PC-9 (cell line): ENCODE data around the gene CST1. TPM values are rescaled to one million over a fixed set of nuclear protein-coding genes. Genes with fewer than 3 reads are reported as not detected.
"Not testable (repeated sequence)": the region's sequence is repeated elsewhere in the genome, so short reads cannot be mapped to it uniquely, and the experiment has no call there.

Experiments used
- Bru-seq: library from RNA; stranded (reverse); fragments of 400-500 nt; gene quantifications from one replicate; lab custom pipeline; 2021; lab: Mats Ljungman, UMichigan
- BruChase-seq, 2 experiments: library from RNA; stranded (reverse); fragments of 400-500 nt; gene quantifications; one replicate each; lab custom pipeline; 2021; lab: Mats Ljungman, UMichigan
- BruUV-seq: library from RNA; stranded (reverse); fragments of 400-500 nt; replicated peaks from 2 replicates; lab custom pipeline; 2021; lab: Mats Ljungman, UMichigan
- CTCF ChIA-PET: fragments of 300-600 bp; sonication (Branson Sonifier 250); formaldehyde crosslinking; loops from one replicate; lab custom pipeline; 2022; ENCODE audit warnings: antibody characterized with exemption; lab: Charles Lee
- POLR2A ChIA-PET: fragments of 300-600 bp; sonication (Branson Sonifier 250); formaldehyde crosslinking; loops from one replicate; lab custom pipeline; 2022; ENCODE audit warnings: antibody characterized with exemption; ENCODE audit not compliant: unreplicated experiment; lab: Charles Lee
- DNase-seq, 2 experiments: peaks; one replicate each; pipeline versions ENCODE4 v3.0.0 to v3.0.0-alpha.2; 2015 to 2022; ENCODE audit warnings: mixed read lengths in 1 of 2
- H2AFZ ChIP-seq: fragments of 200-600 bp; sonication (generic); 2 replicates; pipeline ENCODE4 v1.8.1; 2017; ENCODE audit warnings: antibody characterized with exemption
- H3F3A ChIP-seq: fragments of 200-600 bp; sonication (generic); 2 replicates; pipeline ENCODE4 v1.8.1; 2017; ENCODE audit warnings: antibody characterized with exemption, mild to moderate bottlenecking, low read depth; ENCODE audit not compliant: insufficient read depth
- H3K27ac ChIP-seq: fragments of 200-600 bp; sonication (generic); 2 replicates; pipeline ENCODE4 v1.6.1; 2016; ENCODE audit warnings: mixed run types
- H3K27me3 ChIP-seq: fragments of 200-600 bp; sonication (generic); 2 replicates; pipeline ENCODE4 v1.6.1; 2016; ENCODE audit warnings: low read depth, mixed run types; ENCODE audit not compliant: insufficient read depth
- H3K36me3 ChIP-seq: fragments of 200-600 bp; sonication (generic); 2 replicates; pipeline ENCODE4 v1.6.1; 2016; ENCODE audit warnings: low read depth, mixed run types
- H3K4me1 ChIP-seq: fragments of 200-600 bp; sonication (generic); replicated peaks from 2 replicates; pipeline ENCODE4 v1.6.1; 2016; ENCODE audit warnings: mixed run types; ENCODE audit not compliant: insufficient read depth
- H3K4me2 ChIP-seq: fragments of 200-600 bp; sonication (generic); 2 replicates; pipeline ENCODE4 v1.6.1; 2017; ENCODE audit warnings: mixed run types
- H3K4me3 ChIP-seq: fragments of 200-600 bp; sonication (generic); 2 replicates; pipeline ENCODE4 v1.6.1; 2016; ENCODE audit warnings: mixed run types
- H3K79me2 ChIP-seq: fragments of 200-600 bp; sonication (generic); 2 replicates; pipeline ENCODE4 v1.6.1; 2017; ENCODE audit warnings: low read depth, mixed run types
- H3K9me2 ChIP-seq: fragments of 200-600 bp; sonication (generic); 2 replicates; pipeline ENCODE4 v1.8.1; 2017; ENCODE audit warnings: mild to moderate bottlenecking; ENCODE audit not compliant: insufficient read depth
- H3K9me3 ChIP-seq: fragments of 200-600 bp; sonication (generic); 2 replicates; pipeline ENCODE4 v1.8.1; 2016; ENCODE audit warnings: low read depth; ENCODE audit not compliant: insufficient read depth
- H4K20me1 ChIP-seq: fragments of 200-600 bp; sonication (generic); 2 replicates; pipeline ENCODE4 v1.8.1; 2017; ENCODE audit not compliant: insufficient read depth
- CTCF ChIP-seq: fragments of 200-600 bp; sonication (generic); conservative IDR thresholded peaks from 2 replicates; pipeline ENCODE4 v1.6.1; 2017; ENCODE audit warnings: mixed run types, antibody characterized with exemption, mild to moderate bottlenecking, moderate library complexity
- EZH2 ChIP-seq: fragments of 200-600 bp; sonication (generic); IDR thresholded peaks from 2 replicates; pipeline ENCODE4 v1.8.0; 2017; ENCODE audit warnings: antibody characterized with exemption, low read depth
- intact Hi-C: fragments of 100-400 bp; cut with micrococcal nuclease; formaldehyde crosslinking; loops from one replicate; pipeline ENCODE4 v1.10.0; 2022; ENCODE audit not compliant: unreplicated experiment
- long read RNA-seq: library from polyadenylated mRNA; stranded (forward); transcript quantifications from one replicate; pipeline ENCODE4 v2.0.0, GENCODE V29; 2022
- total RNA-seq: library from RNA; stranded (reverse); gene quantifications from 2 replicates; pipeline ENCODE4 v1.2.3, GENCODE V29; 2021

CST1 gene
- total RNA-seq, result 0.76 TPM in 1 of 2 replicates, not detected in the other
- Bru-seq, nascent RNA, result not detected
- BruChase-seq, experiment 1, labeled RNA remaining after a 2-hour chase, result percentile 16 among the genes with signal in this experiment
- not detected for BruChase-seq, experiment 2, labeled RNA remaining after a 6-hour chase
- long read RNA-seq, result 0 reads

- H2AFZ ChIP-seq, DNase-seq, H3K79me2 ChIP-seq, POLR2A ChIA-PET, H3K4me3 ChIP-seq, H3K9me3 ChIP-seq, intact Hi-C loops, H3K36me3 ChIP-seq, H3K27me3 ChIP-seq, H3K9me2 ChIP-seq, CTCF ChIA-PET, H3F3A ChIP-seq, H4K20me1 ChIP-seq, BruUV-seq: not testable (repeated sequence)
- Histone ChIP-seq H3K4me2 (0 out of 2 replicates have a peak within 1 kb of the TSS, but pooled peaks have one; percentile 15), H3K4me1 (peaks cover 34% of the 10 kb centered on the region), H3K27ac (peak within 1 kb of the TSS; percentile 23; the same call in 1 of the 2 replicates)
Observed at GRCh38 chr20:23750786-23751185, at the start of gene CST1. Gene CST1 (minus strand): TSS chr20:23750935. CDS start chr20:23750866, 69 bp downstream.

GRCh38 chr20:23799216-23799847 lies 48.6 kb upstream of the CST1 start:
- H3K4me2 ChIP-seq, H3K9me3 ChIP-seq, H3K9me2 ChIP-seq, H3K4me3 ChIP-seq, POLR2A ChIA-PET, H3F3A ChIP-seq, H2AFZ ChIP-seq, H3K27ac ChIP-seq, H3K27me3 ChIP-seq, H3K79me2 ChIP-seq, H4K20me1 ChIP-seq, BruUV-seq, H3K36me3 ChIP-seq: not testable (repeated sequence)
- H3K4me1 ChIP-seq, result peaks cover 27% of the 10 kb centered on the region
- TF ChIP-seq CTCF, result peak; percentile 80
- CTCF ChIA-PET, result interaction anchor here (0.6 kb wide), 1 partner anchor 27 kb away, joined by 3 read pairs; the partner anchor contains the start of gene CST2
- intact Hi-C loops, result loop anchor here (2.0 to 5.0 kb wide), 2 partner anchors 85 to 138 kb away; no protein-coding TSS in a partner anchor
- peak in 1 of 2 experiments; percentile 76 for DNase-seq

- H3K79me2 ChIP-seq, result no peaks in the 10 kb centered on the region
- H3K27me3 ChIP-seq, result no peaks in the 10 kb centered on the region
- intact Hi-C loops, result loop anchor here (5.0 kb wide), 1 partner anchor 142 kb away; no protein-coding TSS in a partner anchor
- H3K36me3 ChIP-seq, result no peaks in the 10 kb centered on the region
- H4K20me1 ChIP-seq, result no peaks in the 10 kb centered on the region
- peak overlapping the region; percentile 60 for H3K4me2 ChIP-seq
- peaks cover 7% of the 10 kb centered on the region for H3F3A ChIP-seq
- ChIA-PET CTCF (no interaction called here), POLR2A (no interaction called here)
- peaks cover 28% of the 10 kb centered on the region for H3K4me1 ChIP-seq
- no peaks in the 10 kb centered on the region for H3K9me2 ChIP-seq
- BruUV-seq, result no TSS peak
- peak overlapping the region; percentile 9; the same call in 1 of the 2 replicates for H3K4me3 ChIP-seq
- peak overlapping the region; percentile 86 for H3K27ac ChIP-seq
- no peak overlapping the region for H2AFZ ChIP-seq
- DNase-seq, result peak in 1 of 2 experiments; percentile 86
- H3K9me3 ChIP-seq, result 0 out of 2 replicates have a peak, but pooled peaks cover 2% of the 10 kb centered on the region
- TF ChIP-seq EZH2 (no peak), CTCF (no peak)
Observed at GRCh38 chr20:23795526-23795925, 44.8 kb upstream of the CST1 start.
